Lower leg skin (tissue), 4 donors: Measurements from ENCODE around the gene SDK2. TPM values are rescaled to one million over a fixed set of nuclear protein-coding genes. Genes with fewer than 3 reads are reported as not detected.

Experiments used
- DNase-seq, 2 donors: peaks; one replicate each; pipeline ENCODE4 v3.0.0-alpha.2; 2019; ENCODE audit warnings: low spot score in 2 of 2
- H3K4me3 ChIP-seq: fragments of 200-600 bp; sonication (generic); 2 replicates; pipeline ENCODE4 v1.5.1; 2017; ENCODE audit warnings: mild to moderate bottlenecking, low read depth; ENCODE audit not compliant: poor library complexity, severe bottlenecking
- POLR2A ChIP-seq, 2 donors: fragments of 450-650 bp; IDR thresholded peaks; one replicate each; pipeline ENCODE4 v1.6.1; 2016 to 2017; ENCODE audit warnings: antibody characterized with exemption in 2 of 2, mild to moderate bottlenecking in 1 of 2, moderate library complexity in 1 of 2
- WGBS, 2 donors: methylation state at CpG; one replicate each; pipeline ENCODE4 v1.1.5; 2018; 5-methylcytosine and 5-hydroxymethylcytosine counted together
- intact Hi-C: fragments of 100-400 bp; cut with DNase I; formaldehyde crosslinking; loops from one replicate; pipeline ENCODE4 v1.15.0; 2023; ENCODE audit warnings: low total_unique reads
- total RNA-seq, 4 donors: library from RNA; depleted of rRNA; stranded (reverse); fragments of >200 nt; gene quantifications; one replicate each; pipeline ENCODE4 v1.1.0, GENCODE V29; 2016
- TF ChIP-seq, protein P1 (sequence below), 3 donors: fragments of 450-650 bp; IDR thresholded peaks; one replicate each; pipeline ENCODE4 v1.5.1; 2016; ENCODE audit warnings: antibody characterized with exemption in 3 of 3, mild to moderate bottlenecking in 3 of 3, moderate library complexity in 2 of 3

The SDK2 gene
- total RNA-seq, 4 donors from 2014 or later = 1.5 to 4.4 (median 1.6) TPM

DNA sequence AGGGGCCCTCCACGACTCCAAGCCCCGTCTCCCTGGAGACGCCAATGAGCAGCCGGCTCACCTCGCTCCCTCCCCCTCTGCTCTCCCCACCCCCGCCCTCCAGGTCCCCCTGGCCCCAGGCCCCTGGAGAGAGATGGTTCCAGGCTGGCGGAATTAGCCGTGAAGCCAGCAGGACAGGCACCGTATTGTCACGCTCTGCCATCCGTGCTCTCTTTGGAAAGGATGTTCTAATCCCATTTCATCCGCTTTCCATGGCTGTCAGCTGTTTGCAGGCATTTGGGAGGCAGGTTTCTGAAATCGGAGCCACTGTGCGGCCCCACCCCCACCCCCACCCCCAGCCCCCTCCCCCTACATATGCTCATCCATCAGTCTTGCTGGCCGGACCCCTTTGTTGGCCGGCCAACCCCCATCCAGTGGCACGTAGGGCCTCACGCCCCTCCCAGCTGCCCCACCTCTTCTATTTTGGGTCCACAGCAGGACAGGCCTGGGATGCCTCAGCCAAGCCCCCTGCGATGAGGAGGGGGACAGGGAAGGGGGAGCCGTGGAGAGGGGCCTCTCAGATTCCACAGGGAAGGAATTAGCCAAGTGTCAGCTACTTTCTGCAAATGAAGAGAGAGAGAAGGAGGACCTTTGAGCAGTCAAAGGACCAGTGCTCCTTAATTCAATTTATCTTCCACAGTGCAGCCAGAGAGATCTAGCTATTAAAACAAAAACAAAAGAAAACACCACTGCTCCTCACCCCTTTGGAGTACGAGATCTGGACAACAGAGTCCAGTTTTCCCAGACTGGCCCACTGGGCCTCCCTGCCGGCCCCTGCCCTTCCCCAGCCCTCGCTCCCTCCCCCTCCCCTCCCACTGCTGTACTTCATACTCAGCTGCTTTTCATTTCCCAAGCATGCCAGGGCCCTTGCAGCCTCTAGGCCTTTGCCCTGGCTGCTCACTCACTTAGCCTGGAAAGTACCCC is 30.7 kb downstream of the SDK2 start:
- WGBS, 2 donors = 73% methylated on average over 22 to 23 of the region's 23 CpGs
- no peak for DNase-seq
- TF ChIP-seq, protein P1, sequence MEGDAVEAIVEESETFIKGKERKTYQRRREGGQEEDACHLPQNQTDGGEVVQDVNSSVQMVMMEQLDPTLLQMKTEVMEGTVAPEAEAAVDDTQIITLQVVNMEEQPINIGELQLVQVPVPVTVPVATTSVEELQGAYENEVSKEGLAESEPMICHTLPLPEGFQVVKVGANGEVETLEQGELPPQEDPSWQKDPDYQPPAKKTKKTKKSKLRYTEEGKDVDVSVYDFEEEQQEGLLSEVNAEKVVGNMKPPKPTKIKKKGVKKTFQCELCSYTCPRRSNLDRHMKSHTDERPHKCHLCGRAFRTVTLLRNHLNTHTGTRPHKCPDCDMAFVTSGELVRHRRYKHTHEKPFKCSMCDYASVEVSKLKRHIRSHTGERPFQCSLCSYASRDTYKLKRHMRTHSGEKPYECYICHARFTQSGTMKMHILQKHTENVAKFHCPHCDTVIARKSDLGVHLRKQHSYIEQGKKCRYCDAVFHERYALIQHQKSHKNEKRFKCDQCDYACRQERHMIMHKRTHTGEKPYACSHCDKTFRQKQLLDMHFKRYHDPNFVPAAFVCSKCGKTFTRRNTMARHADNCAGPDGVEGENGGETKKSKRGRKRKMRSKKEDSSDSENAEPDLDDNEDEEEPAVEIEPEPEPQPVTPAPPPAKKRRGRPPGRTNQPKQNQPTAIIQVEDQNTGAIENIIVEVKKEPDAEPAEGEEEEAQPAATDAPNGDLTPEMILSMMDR (IDR thresholded peaks at IDR 0.05) = no peak
- intact Hi-C loops = no loop called here
- H3K4me3 ChIP-seq = no peak overlapping the region

DNA sequence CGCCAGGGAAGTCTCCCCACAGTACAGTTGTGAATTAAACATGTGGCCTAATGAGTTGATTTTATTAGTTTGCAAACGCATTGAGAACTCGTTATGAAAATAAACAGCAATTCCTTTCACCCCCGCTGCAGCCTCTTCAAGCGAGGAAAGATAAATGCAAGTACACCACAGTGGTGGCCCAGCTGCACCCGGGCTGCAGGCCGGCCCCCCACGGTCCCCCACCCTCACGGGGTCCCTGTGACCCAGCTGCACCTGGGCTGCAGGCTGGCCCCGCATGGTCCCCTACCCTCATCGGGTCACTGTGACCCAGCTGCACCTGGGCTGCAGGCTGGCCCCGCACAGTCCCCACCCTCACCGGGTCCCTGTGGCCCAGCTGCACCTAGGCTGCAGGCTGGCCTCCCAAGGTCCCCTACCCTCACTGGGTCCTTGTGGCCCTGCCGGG is 32.2 kb downstream of the SDK2 start:
- WGBS, 2 donors = 81 to 83% methylated on average over 14 of the region's 14 CpGs
- no peak for TF ChIP-seq POLR2A (IDR thresholded peaks at IDR 0.05)
- TF ChIP-seq, protein P1 (IDR thresholded peaks at IDR 0.05) = no peak
- H3K4me3 ChIP-seq = no peak overlapping the region
- intact Hi-C loops = no loop called here
- DNase-seq = no peak

DNA sequence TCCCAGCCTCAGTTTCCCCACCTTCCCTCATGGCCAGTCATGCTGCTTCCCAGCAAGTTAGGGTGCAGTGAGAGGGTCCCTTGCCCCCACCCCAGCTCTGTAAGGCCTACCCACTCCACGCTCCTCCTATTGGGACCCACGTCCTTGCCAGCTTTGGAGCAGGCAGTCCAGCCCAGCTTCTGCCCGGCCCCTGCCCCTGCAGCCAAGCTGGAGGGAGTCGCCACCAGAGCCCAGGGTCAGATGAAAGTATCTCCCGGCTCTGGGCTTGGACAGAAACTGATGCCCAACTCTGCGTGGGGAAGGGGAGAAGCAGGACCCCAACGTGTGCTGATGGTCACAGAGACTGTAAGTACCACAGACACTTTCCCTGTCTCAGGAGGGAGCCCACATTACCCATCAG is 32.6 kb downstream of the SDK2 start:
- intact Hi-C loops = no loop called here
- H3K4me3 ChIP-seq = no peak overlapping the region
- 93 to 97% methylated on average over 3 to 7 of the region's 7 CpGs for WGBS, 2 donors
- TF ChIP-seq POLR2A (IDR thresholded peaks at IDR 0.05) = no peak
- TF ChIP-seq, protein P1 (IDR thresholded peaks at IDR 0.05) = no peak
- DNase-seq = no peak

GRCh38 chr17:73610331-73610911 is 33.8 kb downstream of the SDK2 start:
- WGBS, 2 donors = 80 to 85% methylated on average over 7 of the region's 7 CpGs
- intact Hi-C loops = no loop called here
- no peak for DNase-seq
- H3K4me3 ChIP-seq = no peak overlapping the region
- TF ChIP-seq, protein P1 (IDR thresholded peaks at IDR 0.05) = no peak
- TF ChIP-seq POLR2A (IDR thresholded peaks at IDR 0.05) = no peak

DNA sequence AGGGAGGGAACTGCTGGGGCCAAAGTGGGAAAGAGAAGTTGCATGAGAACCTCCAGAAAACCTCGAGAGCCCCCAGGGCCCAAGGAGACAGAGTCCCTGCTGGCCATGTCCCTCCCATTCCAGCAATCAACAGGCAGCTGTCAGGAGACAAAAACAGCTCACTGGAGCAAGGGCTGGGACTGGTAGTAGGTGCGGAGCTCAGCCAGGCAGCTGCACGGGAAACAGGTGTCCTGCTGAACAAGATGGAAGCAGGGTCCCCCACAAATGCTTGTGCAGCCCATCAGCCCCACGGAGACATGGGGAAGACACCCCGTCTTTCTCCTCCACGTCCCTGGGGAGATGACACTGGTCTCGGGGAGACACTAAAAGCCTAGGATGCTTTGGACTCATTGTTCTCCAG is 34.5 kb downstream of the SDK2 start:
- 82 to 91% methylated on average over 7 of the region's 7 CpGs for WGBS, 2 donors
- no peak for TF ChIP-seq POLR2A (IDR thresholded peaks at IDR 0.05)
- TF ChIP-seq, protein P1 (IDR thresholded peaks at IDR 0.05) = no peak
- intact Hi-C loops = no loop called here

More for the DNA sequence above, 34.5 kb downstream of the SDK2 start:
- no peak for DNase-seq
- no peak overlapping the region for H3K4me3 ChIP-seq
